IPS-20b (cell line): Measurements from ENCODE around the gene SNX14.
"Not testable (repeated sequence)": the region's sequence is repeated elsewhere in the genome, so short reads cannot be mapped to it uniquely, and the experiment has no call there.

Experiments used
- H3K27ac ChIP-seq: one replicate; pipeline ENCODE4 v1.5.1; 2013; ENCODE audit warnings: low read length
- H3K27me3 ChIP-seq: 2 replicates; pipeline ENCODE4 v1.6.1; 2013; ENCODE audit warnings: mild to moderate bottlenecking, low read length, inconsistent platforms; ENCODE audit not compliant: insufficient read depth
- H3K36me3 ChIP-seq: 2 replicates; pipeline ENCODE4 v1.6.1; 2013; ENCODE audit warnings: low read depth, mild to moderate bottlenecking, inconsistent platforms, low read length, moderate library complexity; ENCODE audit not compliant: insufficient read depth
- H3K4me1 ChIP-seq: 2 replicates; pipeline ENCODE4 v1.6.1; 2013; ENCODE audit warnings: mild to moderate bottlenecking, control low read depth, inconsistent platforms, low read length, moderate library complexity; ENCODE audit not compliant: insufficient read depth
- H3K4me3 ChIP-seq: 2 replicates; pipeline ENCODE4 v1.5.1; 2013; ENCODE audit warnings: mild to moderate bottlenecking, low read length, inconsistent platforms
- H3K9ac ChIP-seq: 2 replicates; pipeline ENCODE4 v1.6.1; 2013; ENCODE audit warnings: low read depth, mild to moderate bottlenecking, inconsistent platforms, low read length, moderate library complexity
- H3K9me3 ChIP-seq: 2 replicates; pipeline ENCODE4 v1.6.1; 2013; ENCODE audit warnings: mild to moderate bottlenecking, low read depth, low read length, inconsistent platforms; ENCODE audit not compliant: insufficient read depth

Gene SNX14, protein sequence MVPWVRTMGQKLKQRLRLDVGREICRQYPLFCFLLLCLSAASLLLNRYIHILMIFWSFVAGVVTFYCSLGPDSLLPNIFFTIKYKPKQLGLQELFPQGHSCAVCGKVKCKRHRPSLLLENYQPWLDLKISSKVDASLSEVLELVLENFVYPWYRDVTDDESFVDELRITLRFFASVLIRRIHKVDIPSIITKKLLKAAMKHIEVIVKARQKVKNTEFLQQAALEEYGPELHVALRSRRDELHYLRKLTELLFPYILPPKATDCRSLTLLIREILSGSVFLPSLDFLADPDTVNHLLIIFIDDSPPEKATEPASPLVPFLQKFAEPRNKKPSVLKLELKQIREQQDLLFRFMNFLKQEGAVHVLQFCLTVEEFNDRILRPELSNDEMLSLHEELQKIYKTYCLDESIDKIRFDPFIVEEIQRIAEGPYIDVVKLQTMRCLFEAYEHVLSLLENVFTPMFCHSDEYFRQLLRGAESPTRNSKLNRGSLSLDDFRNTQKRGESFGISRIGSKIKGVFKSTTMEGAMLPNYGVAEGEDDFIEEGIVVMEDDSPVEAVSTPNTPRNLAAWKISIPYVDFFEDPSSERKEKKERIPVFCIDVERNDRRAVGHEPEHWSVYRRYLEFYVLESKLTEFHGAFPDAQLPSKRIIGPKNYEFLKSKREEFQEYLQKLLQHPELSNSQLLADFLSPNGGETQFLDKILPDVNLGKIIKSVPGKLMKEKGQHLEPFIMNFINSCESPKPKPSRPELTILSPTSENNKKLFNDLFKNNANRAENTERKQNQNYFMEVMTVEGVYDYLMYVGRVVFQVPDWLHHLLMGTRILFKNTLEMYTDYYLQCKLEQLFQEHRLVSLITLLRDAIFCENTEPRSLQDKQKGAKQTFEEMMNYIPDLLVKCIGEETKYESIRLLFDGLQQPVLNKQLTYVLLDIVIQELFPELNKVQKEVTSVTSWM

DNA sequence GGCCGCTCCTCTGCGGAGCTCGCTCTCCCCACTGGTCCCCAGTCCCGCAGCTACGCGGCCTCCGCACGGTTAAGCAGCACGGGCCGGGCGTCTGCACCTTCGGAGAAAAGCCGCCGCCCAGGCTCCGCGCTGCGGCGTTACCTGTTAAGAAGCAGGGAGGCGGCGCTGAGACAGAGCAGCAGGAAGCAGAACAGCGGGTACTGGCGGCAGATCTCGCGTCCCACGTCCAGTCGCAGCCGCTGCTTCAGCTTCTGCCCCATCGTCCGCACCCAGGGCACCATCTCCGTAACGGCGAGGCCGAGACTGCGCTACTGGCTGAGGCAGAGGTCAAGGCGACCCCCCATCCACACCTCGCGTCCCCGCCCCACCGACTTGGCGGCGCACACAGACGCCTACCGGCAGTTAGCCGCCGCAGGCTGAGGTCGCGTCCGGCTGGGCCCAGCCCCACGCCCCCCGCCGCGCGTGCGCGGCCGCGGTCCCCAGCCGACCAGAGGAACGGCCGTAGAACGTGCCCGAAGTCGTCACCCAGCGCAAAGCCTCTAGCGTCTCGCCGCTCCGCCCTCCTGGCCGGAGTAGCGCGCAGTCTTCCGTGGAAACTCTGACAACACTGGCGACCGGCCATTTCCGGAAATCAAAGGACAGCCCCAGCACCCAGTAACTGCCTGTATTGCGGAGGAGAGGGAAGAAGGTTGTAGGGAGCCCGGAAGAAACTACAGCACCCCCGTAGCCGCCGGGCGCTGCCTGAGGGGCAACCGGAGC lies at the start of gene SNX14:
TSS of gene SNX14 (minus strand) at position 421 of the 759 bp plus-strand sequence. CDS start at position 281, 140 bp downstream.
- Histone ChIP-seq H3K27me3 (peaks cover 32% of the 10 kb centered on the region), H3K27ac (peak within 1 kb of the TSS; percentile 25), H3K9me3 (no peaks in the 10 kb centered on the region), H3K4me1 (no peaks in the 10 kb centered on the region), H3K9ac (peak within 1 kb of the TSS; percentile 74), H3K4me3 (peak within 1 kb of the TSS; percentile 96), H3K36me3 (no peaks in the 10 kb centered on the region)

DNA sequence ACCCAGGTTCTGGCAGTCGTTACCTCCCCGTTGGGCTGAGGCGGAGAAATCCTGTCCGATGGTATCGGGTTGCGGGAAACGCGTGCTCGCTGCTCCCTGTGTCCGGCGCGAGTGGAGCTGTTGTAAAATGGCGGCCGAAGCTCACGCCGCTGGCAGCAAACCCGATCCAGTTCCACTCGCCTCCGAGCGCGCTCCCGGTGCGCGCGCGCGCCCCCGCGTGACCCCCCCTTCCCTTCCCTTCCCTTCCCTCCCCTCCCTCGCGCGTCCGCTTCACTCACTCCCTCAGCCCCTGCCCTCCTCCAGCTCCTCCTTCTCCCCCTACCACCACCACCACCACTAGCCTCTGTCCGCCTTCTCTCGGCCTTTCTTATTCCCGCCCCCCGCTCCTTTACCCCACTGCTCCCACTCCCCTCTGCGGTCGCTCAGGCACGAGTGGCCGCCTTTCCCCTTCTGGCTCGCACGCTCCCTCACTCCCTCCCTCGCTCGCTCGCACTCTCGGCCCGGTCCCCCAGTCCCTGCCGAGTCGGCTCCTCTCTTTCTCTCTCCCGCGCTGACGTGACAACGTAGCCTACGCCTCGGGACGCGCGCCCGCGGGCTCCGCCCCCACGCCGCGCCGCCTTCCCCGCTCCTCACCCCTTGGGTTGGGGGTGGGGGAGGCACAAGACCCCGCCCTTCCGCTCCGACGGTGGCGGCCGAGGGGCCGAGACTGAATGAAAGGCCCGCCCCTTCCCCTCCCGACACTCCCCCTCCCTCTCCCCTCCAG lies 49.3 kb upstream of the SNX14 start, which contains the start of gene SYNCRIP:
TSS of gene SYNCRIP (minus strand) at position 113 of the 763 bp plus-strand sequence. CDS start 1,447 bp downstream, outside the sequence.
- H3K36me3 ChIP-seq = peaks cover 40% of the 10 kb centered on the region
- peaks cover 14% of the 10 kb centered on the region; the same call in 1 of the 2 replicates for H3K4me1 ChIP-seq
- H3K9me3 ChIP-seq = no peaks in the 10 kb centered on the region
- peak within 1 kb of the TSS; percentile 100 for H3K9ac ChIP-seq
- peak within 1 kb of the TSS; percentile 87 for H3K4me3 ChIP-seq
- H3K27me3 ChIP-seq = no peaks in the 10 kb centered on the region
- peak within 1 kb of the TSS; percentile 96 for H3K27ac ChIP-seq

GRCh38 chr6:85641897-85642773 lies 48.5 kb upstream of the SNX14 start:
- H3K9ac ChIP-seq = peak overlapping the region; percentile 100
- H3K27ac ChIP-seq = peak overlapping the region; percentile 96
- no peaks in the 10 kb centered on the region for H3K27me3 ChIP-seq
- H3K4me1 ChIP-seq = peaks cover 14% of the 10 kb centered on the region; the same call in 1 of the 2 replicates
- H3K36me3 ChIP-seq = peaks cover 48% of the 10 kb centered on the region
- no peaks in the 10 kb centered on the region for H3K9me3 ChIP-seq
- H3K4me3 ChIP-seq = peak overlapping the region; percentile 86

DNA sequence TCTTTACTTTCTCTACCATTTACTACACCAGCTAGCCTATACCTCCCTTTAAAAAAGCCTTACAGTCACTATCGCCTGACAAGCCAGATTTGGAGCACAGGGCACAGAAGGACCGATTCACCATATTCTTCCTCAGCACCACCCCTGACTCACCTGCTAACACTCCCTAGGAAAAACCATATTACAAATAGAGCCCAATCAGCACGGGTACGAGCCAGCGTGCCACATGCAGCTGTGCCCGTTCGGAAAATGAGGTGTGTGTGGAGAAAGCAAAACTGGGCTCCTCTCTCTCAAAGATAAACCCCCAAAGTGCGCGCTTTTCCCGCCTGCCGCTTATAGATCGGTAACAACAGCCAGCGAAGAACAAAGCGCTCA lies 47.9 kb upstream of the SNX14 start:
- no peaks in the 10 kb centered on the region for H3K27me3 ChIP-seq
- H3K9me3 ChIP-seq = no peaks in the 10 kb centered on the region

GRCh38 chr6:85640821-85641220 lies 47.2 kb upstream of the SNX14 start:
- Histone ChIP-seq H3K9me3 (no peaks in the 10 kb centered on the region), H3K36me3 (peaks cover 61% of the 10 kb centered on the region), H3K4me1 (peaks cover 14% of the 10 kb centered on the region; the same call in 1 of the 2 replicates), H3K27me3 (no peaks in the 10 kb centered on the region), H3K9ac (peak overlapping the region; percentile 100), H3K27ac (no peak overlapping the region), H3K4me3 (peak overlapping the region; percentile 86)

More for the DNA sequence above, 47.9 kb upstream of the SNX14 start:
- H3K36me3 ChIP-seq = peaks cover 54% of the 10 kb centered on the region
- peaks cover 14% of the 10 kb centered on the region; the same call in 1 of the 2 replicates for H3K4me1 ChIP-seq
- H3K9ac ChIP-seq = peak overlapping the region; percentile 100
- peak overlapping the region; percentile 86 for H3K4me3 ChIP-seq
- peak overlapping the region; percentile 96 for H3K27ac ChIP-seq

DNA sequence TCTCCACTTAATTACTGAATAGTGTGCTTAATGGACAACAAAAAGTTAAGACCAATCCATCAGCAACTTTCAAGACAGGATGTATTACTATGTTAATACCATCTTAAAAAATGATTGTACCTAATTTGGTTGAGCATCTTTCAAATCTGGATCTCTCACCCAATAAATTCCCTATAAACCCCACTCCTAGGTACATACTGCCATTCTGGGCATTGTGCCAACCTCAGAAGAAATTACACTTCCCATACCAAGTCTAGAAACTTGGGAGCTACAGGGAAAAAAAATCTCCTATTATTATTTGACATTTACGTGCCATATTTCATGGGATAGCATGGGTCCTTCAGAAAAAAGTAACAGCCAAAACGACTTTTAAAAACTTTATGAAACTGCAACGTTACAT lies 43.9 kb upstream of the SNX14 start:
- no peak overlapping the region for H3K9ac ChIP-seq
- H3K27ac ChIP-seq = no peak overlapping the region
- no peak overlapping the region for H3K4me3 ChIP-seq
- no peaks in the 10 kb centered on the region for H3K27me3 ChIP-seq
- H3K36me3 ChIP-seq = peaks cover 91% of the 10 kb centered on the region
- no peaks in the 10 kb centered on the region for H3K9me3 ChIP-seq
- H3K4me1 ChIP-seq = peaks cover 9% of the 10 kb centered on the region; the same call in 1 of the 2 replicates

DNA sequence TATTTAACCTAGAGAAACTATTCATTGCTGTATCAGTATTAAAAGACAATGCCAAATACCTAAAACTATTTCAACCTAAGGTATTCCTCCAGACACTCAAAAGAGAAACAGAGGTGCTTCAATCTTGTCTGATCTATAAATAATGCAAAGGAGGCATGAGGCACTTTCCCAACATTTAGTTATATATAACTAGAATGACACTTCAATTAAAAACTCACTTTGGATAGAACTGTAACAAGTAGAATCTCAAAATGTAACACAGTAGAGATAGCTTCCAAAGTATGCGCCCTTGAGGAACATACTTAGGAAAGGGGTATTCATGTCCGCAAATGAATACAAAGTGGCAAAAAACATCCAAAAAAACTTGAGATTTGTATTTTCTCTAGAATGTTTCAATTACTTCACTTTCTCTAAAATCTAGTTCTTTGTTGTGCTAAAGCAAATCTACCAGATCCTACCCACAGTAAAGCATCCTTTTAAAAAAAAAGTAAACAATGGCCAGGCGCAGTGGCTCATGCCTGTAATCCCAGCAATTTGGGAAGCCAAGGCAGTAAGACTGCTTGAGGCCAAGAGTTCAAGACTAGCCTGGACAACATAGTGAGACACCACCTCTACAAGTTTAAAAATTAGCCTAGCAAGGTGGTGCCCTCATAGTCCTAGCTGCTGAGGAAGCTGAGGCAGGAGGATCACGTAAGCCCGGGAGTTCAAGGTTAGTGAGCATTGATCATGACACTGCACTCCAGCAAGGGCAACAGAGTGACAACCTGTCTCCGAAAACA lies 38.7 kb upstream of the SNX14 start:
- Histone ChIP-seq H3K9ac (no peak overlapping the region), H3K9me3 (no peaks in the 10 kb centered on the region), H3K4me1 (no peaks in the 10 kb centered on the region), H3K4me3 (no peak overlapping the region), H3K27ac (no peak overlapping the region), H3K36me3 (peaks cover 94% of the 10 kb centered on the region), H3K27me3 (no peaks in the 10 kb centered on the region)

- not testable (repeated sequence) for H3K27me3 ChIP-seq, H3K9me3 ChIP-seq, H3K4me3 ChIP-seq, H3K9ac ChIP-seq, H3K4me1 ChIP-seq, H3K27ac ChIP-seq
- H3K36me3 ChIP-seq = peaks cover 94% of the 10 kb centered on the region
Observed at GRCh38 chr6:85631117-85631516, 37.5 kb upstream of the SNX14 start.

DNA sequence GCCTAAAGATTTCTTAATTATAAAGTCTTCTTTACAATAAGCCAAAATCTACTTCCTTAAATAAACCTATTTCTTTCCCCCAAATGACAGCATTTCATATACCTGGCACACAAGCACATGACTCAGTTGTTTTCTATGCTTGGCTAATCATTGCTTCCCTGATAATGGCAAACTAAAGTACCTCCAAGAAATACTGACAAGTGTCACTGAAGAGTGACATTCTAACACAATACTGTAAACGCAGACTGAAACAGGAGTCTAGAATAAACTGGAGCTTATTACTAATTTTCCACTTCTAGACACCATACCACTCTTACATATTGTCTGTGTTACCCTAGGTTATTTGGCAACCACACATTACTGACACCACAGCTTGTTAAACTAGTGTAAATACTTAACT lies 34.7 kb upstream of the SNX14 start:
- Histone ChIP-seq H3K9me3 (no peaks in the 10 kb centered on the region), H3K36me3 (peaks cover 94% of the 10 kb centered on the region)

More for the DNA sequence above, 34.7 kb upstream of the SNX14 start:
- no peaks in the 10 kb centered on the region for H3K4me1 ChIP-seq
- no peak overlapping the region for H3K4me3 ChIP-seq
- H3K9ac ChIP-seq = no peak overlapping the region
- no peak overlapping the region for H3K27ac ChIP-seq
- H3K27me3 ChIP-seq = no peaks in the 10 kb centered on the region
